Retinal pigment epithelial cell (primary cell): ENCODE results near the gene ITGA11.
A peak's percentile ranks its signal among the peaks of the same experiment; 100 is the strongest.

Experiments used
- DNase-seq: peaks from one replicate; pipeline ENCODE4 v3.0.0-alpha.2; 2010; ENCODE audit warnings: low read depth
- H3K4me3 ChIP-seq: 2 replicates; pipeline ENCODE4 v1.5.1; 2011; ENCODE audit warnings: mild to moderate bottlenecking, low read length, control low read depth, moderate library complexity
- CTCF ChIP-seq: conservative IDR thresholded peaks from 2 replicates; pipeline ENCODE4 v1.5.1; 2011; ENCODE audit warnings: low read depth, low read length, control low read depth, inconsistent platforms

Gene ITGA11

GRCh38 chr15:68341760-68342725 is 89.9 kb downstream of the ITGA11 start:
- DNase-seq: no peak
- TF ChIP-seq CTCF: no peak
- H3K4me3 ChIP-seq: no peak overlapping the region

- no peak overlapping the region for H3K4me3 ChIP-seq
- peak; percentile 62 for DNase-seq
- TF ChIP-seq CTCF: no peak
Observed at GRCh38 chr15:68340726-68341671, 91.0 kb downstream of the ITGA11 start.

- no peak for TF ChIP-seq CTCF
- DNase-seq: no peak
- no peak overlapping the region for H3K4me3 ChIP-seq
Observed at GRCh38 chr15:68339481-68339880, 92.5 kb downstream of the ITGA11 start.

- TF ChIP-seq CTCF: no peak
- no peak for DNase-seq
- H3K4me3 ChIP-seq: no peak overlapping the region
Observed at GRCh38 chr15:68337826-68338225, 94.1 kb downstream of the ITGA11 start.

GRCh38 chr15:68336516-68336915 is 95.4 kb downstream of the ITGA11 start:
- no peak for DNase-seq
- H3K4me3 ChIP-seq: no peak overlapping the region
- TF ChIP-seq CTCF: no peak

GRCh38 chr15:68335655-68336054 is 96.3 kb downstream of the ITGA11 start:
- DNase-seq: no peak
- no peak overlapping the region for H3K4me3 ChIP-seq

More at GRCh38 chr15:68335655-68336054, 96.3 kb downstream of the ITGA11 start:
- TF ChIP-seq CTCF: no peak
